ENCODE measurements around the gene TTC8. TPM values are rescaled to one million over a fixed set of nuclear protein-coding genes. Genes with fewer than 3 reads are reported as not detected.
"Not testable (repeated sequence)": the region's sequence is repeated elsewhere in the genome, so short reads cannot be mapped to it uniquely, and the experiment has no call there.

The TTC8 gene
- total RNA-seq, result 12.0 TPM

DNA sequence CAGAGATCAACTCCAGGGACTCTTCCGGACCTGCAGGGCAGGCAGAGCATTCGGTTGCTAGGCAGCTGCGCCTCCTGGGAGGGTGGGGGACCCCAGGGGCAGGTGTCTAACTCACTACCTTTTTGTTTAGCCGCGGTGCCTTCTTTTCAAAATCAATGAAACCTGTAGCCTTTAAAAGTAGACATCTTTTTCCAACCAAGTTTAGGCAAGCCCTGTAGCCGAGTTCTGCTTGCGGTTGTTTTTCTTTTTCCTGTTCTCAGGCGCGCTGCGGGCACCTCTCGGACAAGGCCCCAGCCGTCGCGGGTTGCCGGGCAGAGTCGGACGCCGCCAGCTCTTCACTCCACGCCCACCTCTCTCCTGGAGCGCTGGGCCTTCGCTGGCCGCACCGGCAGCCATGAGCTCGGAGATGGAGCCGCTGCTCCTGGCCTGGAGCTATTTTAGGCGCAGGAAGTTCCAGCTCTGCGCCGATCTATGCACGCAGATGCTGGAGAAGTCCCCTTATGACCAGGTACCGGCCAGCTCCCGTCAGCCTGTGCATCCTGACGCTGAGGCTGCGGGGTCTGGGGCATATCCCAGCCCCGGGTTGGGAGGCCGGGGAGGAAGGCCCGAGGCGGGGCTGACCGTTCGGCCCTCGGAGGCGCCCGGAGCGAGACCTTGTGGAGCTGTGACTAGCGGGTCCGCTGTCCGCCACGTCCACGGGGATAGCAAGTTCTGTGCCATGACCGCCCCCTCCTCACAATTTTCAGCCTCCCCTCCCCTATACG lies at the start of gene TTC8:
Gene TTC8 (plus strand): TSS at position 338 of the 764 bp plus-strand sequence. CDS start 57 bp downstream, at position 395.
- H3K27ac ChIP-seq (ENCODE audit: low read depth, low read length), result peak within 1 kb of the TSS; percentile 66
- peaks cover 0 to 3% (median 0%) of the 10 kb centered on the region in 3 donors for H3K27me3 ChIP-seq (ENCODE audit: control insufficient read depth in 3 of 3, insufficient read depth in 3 of 3, low read length in 3 of 3)
- H3K36me3 ChIP-seq (ENCODE audit: control insufficient read depth in 3 of 3, insufficient read depth in 3 of 3, low read length in 3 of 3), result no peaks in the 10 kb centered on the region
- peak within 1 kb of the TSS; percentile 85 to 87 (median 86) for H3K4me3 ChIP-seq (ENCODE audit: low read length in 3 of 3)
- H3K9ac ChIP-seq (ENCODE audit: low read depth in 1 of 3, low read length in 3 of 3), result peak within 1 kb of the TSS; percentile 73 to 82 (median 80)
- H3K9me3 ChIP-seq (ENCODE audit: control insufficient read depth in 3 of 3, low read length in 3 of 3), result no peaks in the 10 kb centered on the region
- peaks cover 0 to 14% (median 5%) of the 10 kb centered on the region in 3 donors for H3K4me1 ChIP-seq (ENCODE audit: control insufficient read depth in 3 of 3, insufficient read depth in 3 of 3, low read length in 3 of 3)

DNA sequence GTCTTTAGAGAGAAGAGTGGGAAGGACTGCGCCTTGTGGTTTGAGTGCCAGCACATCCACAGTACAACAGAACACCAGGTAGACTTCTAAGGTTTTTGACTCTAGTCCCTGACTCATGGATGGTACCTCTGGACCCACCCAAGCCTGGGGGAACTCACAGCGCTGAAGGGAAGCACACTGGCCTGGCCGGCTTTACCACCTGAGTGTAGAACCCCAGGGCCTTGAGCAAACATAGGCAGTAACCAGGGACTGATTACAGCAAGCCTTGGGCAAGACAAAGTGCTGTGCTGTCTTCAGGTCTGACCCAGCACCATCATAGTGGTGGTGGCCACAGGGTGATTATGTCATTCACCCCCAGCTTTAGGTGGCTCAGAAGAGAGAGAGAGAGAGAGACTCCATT lies 48.9 kb upstream of the TTC8 start:
- H3K27ac ChIP-seq (ENCODE audit: low read depth, low read length), result no peak overlapping the region
- no peak overlapping the region for H3K4me3 ChIP-seq (ENCODE audit: low read length in 3 of 3)
- H3K4me1 ChIP-seq (ENCODE audit: control insufficient read depth in 3 of 3, insufficient read depth in 3 of 3, low read length in 3 of 3), result no peaks in the 10 kb centered on the region
- H3K27me3 ChIP-seq (ENCODE audit: control insufficient read depth in 3 of 3, insufficient read depth in 3 of 3, low read length in 3 of 3), result no peaks in the 10 kb centered on the region
- no peaks in the 10 kb centered on the region for H3K36me3 ChIP-seq (ENCODE audit: control insufficient read depth in 3 of 3, insufficient read depth in 3 of 3, low read length in 3 of 3)
- H3K9ac ChIP-seq (ENCODE audit: low read depth in 1 of 3, low read length in 3 of 3), result no peak overlapping the region
- no peaks in the 10 kb centered on the region for H3K9me3 ChIP-seq (ENCODE audit: control insufficient read depth in 3 of 3, low read length in 3 of 3)

DNA sequence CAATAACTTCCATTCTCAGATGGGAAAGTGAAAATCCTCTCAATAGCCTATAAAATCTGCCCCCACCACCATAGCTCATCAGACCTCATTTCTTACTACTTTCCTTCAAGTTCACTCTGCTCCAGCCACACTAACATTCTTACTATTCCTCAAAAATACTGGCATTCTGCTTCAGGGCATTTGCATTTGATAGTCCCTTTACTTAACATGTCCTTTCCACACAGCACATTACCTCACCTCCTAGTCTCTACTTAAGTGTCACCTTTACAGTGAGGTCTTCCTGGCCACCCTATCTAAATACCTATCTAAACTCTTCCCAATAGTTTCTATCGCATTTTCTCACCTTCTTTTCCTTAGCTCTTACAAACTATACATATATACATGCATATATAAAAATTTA lies 38.5 kb upstream of the TTC8 start:
- Histone ChIP-seq H3K27me3 (ENCODE audit: control insufficient read depth in 3 of 3, insufficient read depth in 3 of 3, low read length in 3 of 3) (no peaks in the 10 kb centered on the region), H3K9ac (ENCODE audit: low read depth in 1 of 3, low read length in 3 of 3) (no peak overlapping the region), H3K4me1 (ENCODE audit: control insufficient read depth in 3 of 3, insufficient read depth in 3 of 3, low read length in 3 of 3) (no peaks in the 10 kb centered on the region), H3K36me3 (ENCODE audit: control insufficient read depth in 3 of 3, insufficient read depth in 3 of 3, low read length in 3 of 3) (no peaks in the 10 kb centered on the region), H3K4me3 (ENCODE audit: low read length in 3 of 3) (no peak overlapping the region), H3K27ac (ENCODE audit: low read depth, low read length) (no peak overlapping the region), H3K9me3 (ENCODE audit: control insufficient read depth in 3 of 3, low read length in 3 of 3) (no peaks in the 10 kb centered on the region)

DNA sequence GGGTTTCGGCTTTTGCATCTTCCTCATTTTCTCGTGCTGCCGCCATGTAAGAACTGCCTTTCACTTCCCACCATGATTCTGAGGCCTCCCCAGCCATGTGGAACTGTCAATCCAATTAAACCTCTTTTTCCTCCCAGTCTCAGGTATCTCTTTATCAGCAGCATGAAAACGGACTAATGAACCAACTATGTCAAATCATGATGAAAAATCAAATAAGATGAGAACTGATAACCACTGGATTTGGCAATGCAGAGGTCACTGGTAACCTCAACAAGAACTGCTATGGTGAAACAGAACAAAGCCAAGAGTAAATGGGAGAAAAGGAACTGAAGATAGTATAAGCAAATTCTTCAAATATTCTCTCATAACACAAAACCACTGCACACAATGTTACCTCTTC lies 37.7 kb upstream of the TTC8 start:
- H3K27ac ChIP-seq (ENCODE audit: low read depth, low read length), result no peak overlapping the region
- no peak overlapping the region for H3K9ac ChIP-seq (ENCODE audit: low read depth in 1 of 3, low read length in 3 of 3)
- H3K4me3 ChIP-seq (ENCODE audit: low read length in 3 of 3), result no peak overlapping the region
- H3K4me1 ChIP-seq (ENCODE audit: control insufficient read depth in 3 of 3, insufficient read depth in 3 of 3, low read length in 3 of 3), result peaks cover 0 to under 1% (median under 1%) of the 10 kb centered on the region in 3 donors
- H3K9me3 ChIP-seq (ENCODE audit: control insufficient read depth in 3 of 3, low read length in 3 of 3), result no peaks in the 10 kb centered on the region
- H3K27me3 ChIP-seq (ENCODE audit: control insufficient read depth in 3 of 3, insufficient read depth in 3 of 3, low read length in 3 of 3), result no peaks in the 10 kb centered on the region
- H3K36me3 ChIP-seq (ENCODE audit: control insufficient read depth in 3 of 3, insufficient read depth in 3 of 3, low read length in 3 of 3), result no peaks in the 10 kb centered on the region

DNA sequence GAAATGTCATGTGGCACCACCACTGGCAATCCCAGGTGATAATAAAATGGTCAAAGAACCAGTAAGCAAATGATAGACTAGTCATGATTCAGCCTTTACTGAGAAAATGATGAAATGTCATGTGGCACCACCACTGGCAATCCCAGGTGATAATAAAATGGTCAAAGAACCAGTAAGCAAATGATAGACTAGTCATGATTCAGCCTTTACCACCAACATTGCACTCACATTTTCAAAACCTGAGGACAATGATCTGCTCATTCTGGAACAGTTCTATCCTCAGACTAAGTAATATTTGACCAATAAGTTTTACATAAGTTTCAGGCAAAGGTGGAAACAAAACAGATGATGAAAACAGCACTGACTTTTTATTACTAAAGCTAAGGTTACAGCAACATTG lies 34.9 kb upstream of the TTC8 start:
- H3K27me3 ChIP-seq (ENCODE audit: control insufficient read depth in 3 of 3, insufficient read depth in 3 of 3, low read length in 3 of 3); H3K4me3 ChIP-seq (ENCODE audit: low read length in 3 of 3); H3K9me3 ChIP-seq (ENCODE audit: control insufficient read depth in 3 of 3, low read length in 3 of 3); H3K36me3 ChIP-seq (ENCODE audit: control insufficient read depth in 3 of 3, insufficient read depth in 3 of 3, low read length in 3 of 3); H3K9ac ChIP-seq (ENCODE audit: low read depth in 1 of 3, low read length in 3 of 3); H3K27ac ChIP-seq (ENCODE audit: low read depth, low read length): not testable (repeated sequence)
- peaks cover 9 to 13% (median 10%) of the 10 kb centered on the region in 3 donors for H3K4me1 ChIP-seq (ENCODE audit: control insufficient read depth in 3 of 3, insufficient read depth in 3 of 3, low read length in 3 of 3)

DNA sequence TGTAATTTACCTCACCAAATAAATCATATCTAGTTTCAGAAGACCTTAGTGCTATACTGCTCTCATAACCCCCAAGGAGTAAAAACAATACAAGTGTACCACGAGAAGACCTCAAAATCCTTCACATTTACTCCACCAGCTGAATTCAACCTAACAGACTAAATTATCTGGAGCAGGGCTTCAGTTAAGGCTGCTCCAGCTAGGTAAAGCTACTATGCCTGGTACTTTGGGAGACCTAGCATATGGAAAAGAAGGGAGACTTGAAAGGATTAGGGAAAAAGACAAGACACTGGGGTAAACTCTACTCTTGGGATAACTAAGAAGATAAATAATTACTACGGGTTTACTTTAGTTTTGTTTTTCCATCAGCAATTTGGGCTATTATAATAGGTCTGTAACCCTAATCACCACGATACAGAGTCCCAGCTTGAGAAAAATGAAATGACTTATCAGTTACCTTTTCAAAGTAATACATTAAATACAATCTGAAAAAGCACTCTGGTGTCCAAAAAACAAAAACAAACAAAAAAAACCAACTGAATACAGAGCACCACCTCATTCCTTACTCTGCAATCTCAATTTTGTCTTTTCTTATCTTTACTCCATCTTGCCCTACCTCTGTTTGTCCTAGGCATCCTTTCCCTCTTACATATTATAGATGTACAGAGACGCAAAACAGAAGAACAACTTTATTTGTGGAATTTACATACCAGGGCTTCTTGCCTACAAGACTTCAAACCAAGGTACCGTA lies 33.8 kb upstream of the TTC8 start:
- H3K27ac ChIP-seq (ENCODE audit: low read depth, low read length), result no peak overlapping the region
- H3K4me3 ChIP-seq (ENCODE audit: low read length in 3 of 3), result no peak overlapping the region
- H3K4me1 ChIP-seq (ENCODE audit: control insufficient read depth in 3 of 3, insufficient read depth in 3 of 3, low read length in 3 of 3), result peaks cover 9 to 13% (median 10%) of the 10 kb centered on the region in 3 donors
- H3K9ac ChIP-seq (ENCODE audit: low read depth in 1 of 3, low read length in 3 of 3), result no peak overlapping the region
- peaks cover 0 to 4% (median 0%) of the 10 kb centered on the region in 3 donors for H3K27me3 ChIP-seq (ENCODE audit: control insufficient read depth in 3 of 3, insufficient read depth in 3 of 3, low read length in 3 of 3)
- H3K36me3 ChIP-seq (ENCODE audit: control insufficient read depth in 3 of 3, insufficient read depth in 3 of 3, low read length in 3 of 3), result no peaks in the 10 kb centered on the region
- no peaks in the 10 kb centered on the region for H3K9me3 ChIP-seq (ENCODE audit: control insufficient read depth in 3 of 3, low read length in 3 of 3)

DNA sequence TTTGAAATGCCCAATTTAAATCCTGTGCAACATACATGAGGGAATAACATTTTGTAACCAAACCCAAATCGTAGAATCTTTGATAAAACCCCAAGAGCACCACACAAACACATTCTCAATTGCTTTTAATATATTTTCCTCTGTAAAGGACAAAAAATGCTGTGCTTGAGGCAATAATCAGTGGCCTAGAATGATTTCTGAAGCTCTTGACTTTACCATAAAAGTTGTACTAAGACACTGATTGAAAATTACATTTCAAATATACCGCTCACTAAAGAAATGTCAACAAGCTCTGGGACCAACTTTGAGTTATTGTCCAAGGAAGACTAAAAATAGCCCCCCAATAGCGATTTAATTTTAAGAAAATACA lies 33.2 kb upstream of the TTC8 start:
- Histone ChIP-seq H3K27me3 (ENCODE audit: control insufficient read depth in 3 of 3, insufficient read depth in 3 of 3, low read length in 3 of 3) (peaks cover 0 to 4% (median 0%) of the 10 kb centered on the region in 3 donors), H3K4me1 (ENCODE audit: control insufficient read depth in 3 of 3, insufficient read depth in 3 of 3, low read length in 3 of 3) (peaks cover 9 to 13% (median 10%) of the 10 kb centered on the region in 3 donors), H3K4me3 (ENCODE audit: low read length in 3 of 3) (no peak overlapping the region), H3K27ac (ENCODE audit: low read depth, low read length) (no peak overlapping the region), H3K9ac (ENCODE audit: low read depth in 1 of 3, low read length in 3 of 3) (no peak overlapping the region), H3K36me3 (ENCODE audit: control insufficient read depth in 3 of 3, insufficient read depth in 3 of 3, low read length in 3 of 3) (no peaks in the 10 kb centered on the region), H3K9me3 (ENCODE audit: control insufficient read depth in 3 of 3, low read length in 3 of 3) (no peaks in the 10 kb centered on the region)

DNA sequence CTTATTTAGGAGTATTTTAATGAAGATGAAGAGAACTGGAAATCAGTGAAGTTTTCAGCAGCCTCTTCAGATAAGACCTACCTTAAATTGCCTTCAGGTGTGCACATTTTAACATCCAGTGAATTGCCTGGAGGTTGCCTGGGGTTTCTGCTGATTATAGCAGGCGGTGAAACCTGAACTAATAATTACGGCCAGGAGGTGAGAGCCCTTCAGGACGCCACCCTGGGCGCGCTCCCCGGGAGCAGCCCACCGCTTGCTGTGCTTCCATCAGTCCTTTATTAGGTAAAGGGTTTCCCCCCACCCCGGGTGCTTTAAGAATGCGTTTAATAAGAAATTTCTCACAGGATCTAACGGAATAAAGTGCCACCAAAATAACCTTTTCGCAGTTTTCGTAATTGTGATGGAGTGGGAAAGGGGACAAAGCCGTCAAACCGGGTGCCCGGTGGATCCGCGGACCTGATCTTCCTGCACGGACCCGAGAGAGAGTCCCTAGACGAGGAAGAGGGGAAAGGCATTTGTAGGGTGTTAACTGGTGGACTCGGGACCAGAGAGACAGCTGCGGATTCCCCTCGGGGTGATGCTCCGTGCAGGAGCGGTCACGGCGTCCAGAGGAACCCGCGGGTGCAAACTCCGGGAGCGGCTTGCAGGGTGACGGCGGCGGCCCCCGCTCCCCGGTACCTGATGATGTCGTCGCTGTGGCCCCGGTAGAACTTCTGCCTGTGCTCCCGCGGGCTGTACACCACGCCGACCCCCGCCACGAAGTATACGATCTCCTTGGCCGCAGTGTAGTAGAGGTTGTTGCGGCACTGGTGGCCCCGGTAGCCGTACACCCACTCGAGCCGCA lies 32.6 kb upstream of the TTC8 start:
- no peaks in the 10 kb centered on the region for H3K9me3 ChIP-seq (ENCODE audit: control insufficient read depth in 3 of 3, low read length in 3 of 3)
- H3K4me1 ChIP-seq (ENCODE audit: control insufficient read depth in 3 of 3, insufficient read depth in 3 of 3, low read length in 3 of 3), result peaks cover 9 to 13% (median 10%) of the 10 kb centered on the region in 3 donors
- peak overlapping the region in 2 of 3 donors; percentile 19 to 78 for H3K9ac ChIP-seq (ENCODE audit: low read depth in 1 of 3, low read length in 3 of 3)
- peaks cover 0 to 4% (median 0%) of the 10 kb centered on the region in 3 donors for H3K27me3 ChIP-seq (ENCODE audit: control insufficient read depth in 3 of 3, insufficient read depth in 3 of 3, low read length in 3 of 3)
- no peak overlapping the region for H3K27ac ChIP-seq (ENCODE audit: low read depth, low read length)
- H3K4me3 ChIP-seq (ENCODE audit: low read length in 3 of 3), result peak overlapping the region; percentile 59 to 78 (median 68)
- no peaks in the 10 kb centered on the region for H3K36me3 ChIP-seq (ENCODE audit: control insufficient read depth in 3 of 3, insufficient read depth in 3 of 3, low read length in 3 of 3)

DNA sequence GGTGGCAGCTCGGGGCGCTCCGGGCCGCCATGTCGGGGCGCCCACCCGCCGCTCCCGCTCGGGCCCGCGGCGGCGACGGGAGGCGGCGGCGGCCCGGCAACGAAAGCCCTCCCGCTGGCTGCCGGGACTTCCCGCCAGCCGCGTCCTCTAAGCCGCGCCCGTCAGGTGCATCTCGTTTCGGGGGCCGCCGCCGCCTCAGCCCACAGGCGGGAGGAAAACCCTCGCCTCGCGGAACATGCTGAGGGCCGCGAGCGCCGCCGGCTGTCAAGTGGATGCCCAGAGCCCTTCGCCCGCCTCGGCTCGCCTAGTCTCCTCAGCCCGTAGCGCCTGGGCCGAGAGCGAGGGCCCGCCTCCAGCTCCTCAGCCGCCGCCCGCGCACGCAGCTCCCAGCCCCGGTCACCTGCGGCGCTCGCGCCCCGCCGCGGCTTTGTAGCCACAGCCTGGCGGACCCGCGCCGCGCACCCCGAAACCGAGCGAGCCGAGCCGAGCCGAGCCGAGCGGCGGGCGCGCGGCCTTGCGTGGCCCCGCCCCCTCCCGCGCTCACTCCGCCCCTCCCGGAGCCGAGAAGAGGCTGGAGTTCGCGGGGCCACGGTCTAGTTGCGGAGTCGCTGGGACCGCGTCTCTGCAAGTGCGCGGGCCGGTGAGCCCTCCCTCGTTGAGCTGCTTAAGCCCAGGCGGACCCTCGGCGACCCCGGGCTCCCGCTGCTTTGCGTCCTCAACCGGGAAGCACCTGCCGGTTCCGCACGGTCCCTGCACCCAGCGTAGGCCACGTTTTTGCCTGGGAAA lies 31.8 kb upstream of the TTC8 start, which contains the start of gene EML5:
Gene EML5 (minus strand): TSS at position 481 of the 786 bp plus-strand sequence. CDS start 450 bp downstream, at position 31.
- Histone ChIP-seq H3K9me3 (ENCODE audit: control insufficient read depth in 3 of 3, low read length in 3 of 3) (no peaks in the 10 kb centered on the region), H3K4me1 (ENCODE audit: control insufficient read depth in 3 of 3, insufficient read depth in 3 of 3, low read length in 3 of 3) (peaks cover 9 to 13% (median 10%) of the 10 kb centered on the region in 3 donors), H3K36me3 (ENCODE audit: control insufficient read depth in 3 of 3, insufficient read depth in 3 of 3, low read length in 3 of 3) (no peaks in the 10 kb centered on the region), H3K4me3 (ENCODE audit: low read length in 3 of 3) (peak within 1 kb of the TSS; percentile 68 to 78 (median 75)), H3K27me3 (ENCODE audit: control insufficient read depth in 3 of 3, insufficient read depth in 3 of 3, low read length in 3 of 3) (peaks cover 0 to 4% (median 0%) of the 10 kb centered on the region in 3 donors), H3K9ac (ENCODE audit: low read depth in 1 of 3, low read length in 3 of 3) (peak within 1 kb of the TSS; percentile 63 to 78 (median 76)), H3K27ac (ENCODE audit: low read depth, low read length) (no peak within 1 kb of the TSS)
